ENCODE results near the gene PSMA8.

- TF ChIP-seq CTCF (conservative IDR thresholded peaks at IDR 0.05 in 1 of 2, IDR thresholded peaks at IDR 0.05 in 1 of 2; ENCODE audit: low read depth in 1 of 2, low read length in 2 of 2) (no peak), EZH2 (IDR thresholded peaks at IDR 0.05; ENCODE audit: low read length, missing control alignments) (no peak)
Measured at GRCh38 chr18:26205318-26205717, 71.6 kb downstream of the PSMA8 start.
